ENCODE measurements around the gene NUP85.
"Not testable (repeated sequence)": the region's sequence is repeated elsewhere in the genome, so short reads cannot be mapped to it uniquely, and the experiment has no call there.

Gene NUP85

GRCh38 chr17:75241143-75241430, 35.6 kb downstream of the NUP85 start:
- DNase-seq (ENCODE audit: low read depth), result no peak

- no peak for DNase-seq (ENCODE audit: low read depth)
Measured at GRCh38 chr17:75241502-75241901, 36.0 kb downstream of the NUP85 start.

- peak; percentile 71 for DNase-seq (ENCODE audit: low read depth)
Measured at GRCh38 chr17:75241996-75242460, 36.5 kb downstream of the NUP85 start.

GRCh38 chr17:75242461-75243042, 37.1 kb downstream of the NUP85 start:
- no peak for DNase-seq (ENCODE audit: low read depth)

GRCh38 chr17:75244133-75244866, 38.8 kb downstream of the NUP85 start:
- DNase-seq (ENCODE audit: low read depth), result no peak

GRCh38 chr17:75245011-75245410, 39.5 kb downstream of the NUP85 start:
- no peak for DNase-seq (ENCODE audit: low read depth)

- DNase-seq (ENCODE audit: low read depth), result no peak
Measured at GRCh38 chr17:75246404-75246803, 40.9 kb downstream of the NUP85 start.

- DNase-seq (ENCODE audit: low read depth), result no peak
Measured at GRCh38 chr17:75249564-75249963, 44.1 kb downstream of the NUP85 start.

- DNase-seq (ENCODE audit: low read depth), result no peak
Measured at GRCh38 chr17:75250009-75250471, 44.6 kb downstream of the NUP85 start.

GRCh38 chr17:75252039-75252816, 46.7 kb downstream of the NUP85 start:
- no peak for DNase-seq (ENCODE audit: low read depth)

- not testable (repeated sequence) for DNase-seq (ENCODE audit: low read depth)
Measured at GRCh38 chr17:75255954-75256698, 50.6 kb downstream of the NUP85 start.

- not testable (repeated sequence) for DNase-seq (ENCODE audit: low read depth)
Measured at GRCh38 chr17:75257228-75257627, 51.7 kb downstream of the NUP85 start.

GRCh38 chr17:75260641-75261335, 55.3 kb downstream of the NUP85 start:
- DNase-seq (ENCODE audit: low read depth), result peak; percentile 54

GRCh38 chr17:75261336-75262111, 56.0 kb downstream of the NUP85 start, which contains the start of the genes GGA3 and MRPS7:
TSS of gene GGA3 (minus strand) at chr17:75261606. CDS start at chr17:75261587, 19 bp downstream.
TSS of gene MRPS7 (plus strand) at chr17:75261879. CDS start at chr17:75261901, 22 bp downstream.
- peak; percentile 98 for DNase-seq (ENCODE audit: low read depth)

- DNase-seq (ENCODE audit: low read depth), result peak; percentile 66
Measured at GRCh38 chr17:75262112-75262606, 56.7 kb downstream of the NUP85 start.

GRCh38 chr17:75263055-75263454, 57.6 kb downstream of the NUP85 start:
- DNase-seq (ENCODE audit: low read depth), result no peak

- no peak for DNase-seq (ENCODE audit: low read depth)
Measured at GRCh38 chr17:75265614-75266315, 60.3 kb downstream of the NUP85 start.

GRCh38 chr17:75266316-75267152, 61.1 kb downstream of the NUP85 start:
- DNase-seq (ENCODE audit: low read depth), result no peak

GRCh38 chr17:75267153-75267410, 61.6 kb downstream of the NUP85 start:
- no peak for DNase-seq (ENCODE audit: low read depth)

All from ELR (cell line).